HG02623 (cell line): Measurements from ENCODE around the gene RHOT1.
"Not testable (repeated sequence)": the region's sequence is repeated elsewhere in the genome, so short reads cannot be mapped to it uniquely, and the experiment has no call there.

Source experiments
- ATAC-seq: cut with Tn5 transposase; IDR thresholded peaks from one replicate; pipeline ENCODE4 v1.9.1; 2021; ENCODE audit warnings: moderate library complexity; ENCODE audit not compliant: unreplicated experiment

The RHOT1 gene

DNA sequence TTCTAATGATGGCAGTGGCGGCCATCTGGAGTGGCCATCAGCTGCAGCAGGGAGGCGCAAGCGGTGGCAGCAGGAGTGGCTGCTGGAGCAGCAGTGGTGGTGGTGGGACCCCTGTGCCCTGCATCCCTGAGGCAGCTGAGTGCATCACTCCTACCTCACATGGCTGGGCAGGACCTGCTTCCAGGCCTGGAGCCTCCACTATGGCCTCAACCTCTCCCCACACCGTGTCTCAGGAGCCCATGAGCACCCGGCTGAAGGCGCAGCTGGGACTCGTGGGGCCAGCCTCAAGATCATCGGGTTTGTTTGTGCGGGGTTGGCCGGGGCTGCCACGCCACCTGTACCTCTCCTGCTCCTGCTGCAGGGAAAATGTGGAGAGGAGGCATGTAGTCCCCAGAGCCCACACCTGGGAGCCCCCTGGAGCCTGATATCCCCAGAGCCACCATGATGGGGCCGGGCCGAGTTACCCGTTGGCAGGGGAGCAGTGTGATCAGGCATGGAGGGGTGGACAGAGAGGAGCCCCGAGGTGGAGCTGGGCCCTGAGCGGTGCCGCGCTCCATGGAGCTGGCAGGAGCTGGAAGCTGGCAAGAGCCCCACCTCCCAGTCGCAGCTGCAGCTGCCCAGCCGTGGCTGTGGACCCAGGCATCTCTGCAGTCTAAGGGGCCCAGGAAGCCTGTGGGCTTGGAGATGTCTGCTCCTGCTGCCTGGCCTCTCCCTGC lies 16.7 kb downstream of the RHOT1 start:
- no peak for ATAC-seq

DNA sequence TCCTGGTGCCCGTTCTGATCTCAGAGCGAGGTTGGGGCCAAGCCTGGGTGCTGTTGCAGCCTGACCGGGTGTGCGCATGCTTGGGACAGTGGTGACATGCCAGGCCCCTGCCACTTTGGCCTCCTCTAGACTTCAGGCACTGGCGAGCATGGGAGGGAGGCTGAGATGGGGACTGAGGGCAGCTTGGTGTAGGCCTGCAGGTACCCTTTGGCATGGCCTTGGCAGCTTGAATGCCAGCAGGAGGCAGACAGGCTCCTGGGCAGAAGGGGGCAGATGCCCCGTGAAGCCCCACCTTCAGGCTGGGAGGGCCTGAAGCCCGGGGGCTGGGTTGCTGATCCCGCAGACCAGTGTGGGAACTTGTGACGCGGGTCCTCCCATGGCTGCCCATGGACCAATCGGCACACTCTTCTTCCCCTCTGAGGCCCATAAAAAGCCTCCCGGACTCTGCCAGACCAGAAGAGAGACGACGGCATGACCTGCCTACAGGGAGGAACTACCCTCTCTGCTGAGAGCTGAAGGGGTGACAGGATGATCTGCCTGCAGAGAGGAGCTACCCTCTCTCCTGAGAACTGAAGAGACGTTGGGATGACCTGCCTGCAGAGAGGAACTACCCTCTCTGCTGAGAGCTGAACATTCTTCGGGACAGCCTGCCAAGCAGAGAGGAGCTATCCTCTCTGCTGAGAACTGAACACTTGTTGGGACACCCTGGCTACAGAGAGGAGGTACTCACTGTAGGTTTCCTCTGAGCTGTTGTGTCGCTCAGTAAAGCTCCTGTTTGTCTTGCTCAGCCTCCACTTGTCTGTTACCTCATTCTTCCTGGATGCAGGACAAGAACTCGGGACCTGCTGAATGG lies 17.5 kb downstream of the RHOT1 start:
- ATAC-seq: no peak

DNA sequence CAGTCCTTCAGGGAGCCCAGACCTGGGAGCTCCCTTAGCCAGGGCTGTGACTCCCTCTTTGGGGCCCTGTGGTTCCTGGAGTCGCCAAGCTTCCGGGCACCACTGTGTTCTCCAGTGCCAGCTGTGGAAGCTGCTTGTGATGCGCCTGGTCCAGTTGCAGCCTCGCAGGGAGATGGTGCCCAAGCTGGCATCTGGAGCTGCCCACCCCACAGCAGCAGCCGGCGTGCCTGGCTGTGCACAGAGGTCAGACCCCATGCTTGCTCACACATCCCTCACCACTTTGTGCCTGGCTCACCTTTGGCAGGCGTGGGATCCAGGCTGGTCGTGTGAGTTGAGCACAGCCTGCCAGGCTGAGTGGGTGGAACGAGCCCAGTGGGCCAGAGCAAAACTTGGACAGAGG lies 18.2 kb downstream of the RHOT1 start:
- ATAC-seq: no peak

DNA sequence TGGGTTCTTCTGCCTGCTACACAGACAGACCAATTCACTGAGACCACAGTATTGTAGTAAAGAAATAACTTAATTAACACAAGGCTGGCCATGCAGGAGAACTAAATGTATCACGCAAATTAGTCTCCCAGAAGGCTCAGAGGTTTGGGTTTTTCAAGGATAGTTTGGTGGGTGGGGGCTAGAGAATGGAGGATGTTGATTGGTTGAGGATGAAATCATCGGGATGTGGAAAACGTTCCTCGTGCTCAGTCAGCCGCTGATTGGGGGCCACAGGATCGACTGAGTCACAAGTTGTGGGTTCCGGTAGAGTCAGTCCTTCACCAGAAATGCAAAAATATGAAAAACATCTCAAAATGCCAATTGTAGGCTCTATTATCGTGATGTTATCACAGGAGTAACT lies 18.7 kb downstream of the RHOT1 start:
- ATAC-seq: no peak

DNA sequence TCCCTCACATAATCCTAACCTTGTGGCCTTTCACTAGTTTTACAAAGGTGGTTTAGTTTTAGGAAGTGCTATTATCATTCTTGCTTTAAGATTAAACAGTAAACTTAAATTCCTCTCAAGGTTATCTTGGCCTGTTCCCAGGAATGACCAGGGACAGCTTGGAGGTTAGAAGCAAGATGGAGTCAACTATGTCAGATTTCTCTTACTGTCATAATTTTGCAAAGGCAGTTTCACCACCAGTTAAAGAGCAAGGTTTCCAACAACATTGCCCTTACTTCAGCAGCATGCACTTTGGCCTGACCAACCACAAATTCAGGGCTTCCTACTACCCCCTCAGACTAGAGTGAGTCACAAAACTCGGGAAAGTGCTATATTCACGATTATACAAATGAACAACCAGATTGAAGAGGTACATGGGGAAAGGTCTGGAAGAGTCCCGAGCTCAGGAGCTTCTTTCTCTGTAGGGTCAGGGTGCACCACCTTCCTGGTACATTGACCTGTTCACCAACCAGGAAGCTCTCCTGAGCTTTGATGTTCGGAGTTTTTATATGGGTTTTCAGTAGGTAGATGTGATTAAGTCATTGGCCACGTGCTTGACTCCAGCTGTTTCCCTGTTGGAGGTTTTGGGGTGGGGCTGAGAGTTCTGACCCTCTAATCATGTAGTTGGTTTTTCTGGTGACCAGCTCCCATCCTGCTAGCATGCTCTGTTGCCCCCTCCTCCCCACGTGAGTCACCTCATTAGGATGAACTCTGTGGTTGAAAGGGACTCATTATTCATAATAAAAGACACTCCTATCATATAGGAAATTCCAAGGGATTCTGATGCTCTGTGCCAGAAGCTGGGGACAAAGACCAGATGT lies 19.4 kb downstream of the RHOT1 start:
- no peak for ATAC-seq

DNA sequence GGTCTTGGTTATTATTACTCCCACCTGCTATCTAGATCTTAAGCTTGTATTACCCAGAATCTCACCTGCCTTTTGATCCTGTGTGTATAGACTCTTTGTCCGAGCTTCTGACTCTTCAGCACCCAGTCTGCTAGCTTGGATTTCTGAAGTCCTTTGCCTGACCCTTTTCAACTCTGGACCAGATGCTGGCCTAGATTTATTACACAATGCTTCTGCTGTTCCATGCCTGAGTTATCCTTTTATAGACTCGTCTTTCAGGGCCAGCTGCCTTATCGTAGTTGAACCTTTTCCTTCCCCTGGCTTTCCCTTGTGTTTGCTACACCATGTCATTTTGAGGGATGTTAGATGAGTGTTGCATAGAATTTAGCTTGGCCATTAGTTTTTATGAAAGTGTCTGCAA lies 32.6 kb downstream of the RHOT1 start:
- no peak for ATAC-seq

DNA sequence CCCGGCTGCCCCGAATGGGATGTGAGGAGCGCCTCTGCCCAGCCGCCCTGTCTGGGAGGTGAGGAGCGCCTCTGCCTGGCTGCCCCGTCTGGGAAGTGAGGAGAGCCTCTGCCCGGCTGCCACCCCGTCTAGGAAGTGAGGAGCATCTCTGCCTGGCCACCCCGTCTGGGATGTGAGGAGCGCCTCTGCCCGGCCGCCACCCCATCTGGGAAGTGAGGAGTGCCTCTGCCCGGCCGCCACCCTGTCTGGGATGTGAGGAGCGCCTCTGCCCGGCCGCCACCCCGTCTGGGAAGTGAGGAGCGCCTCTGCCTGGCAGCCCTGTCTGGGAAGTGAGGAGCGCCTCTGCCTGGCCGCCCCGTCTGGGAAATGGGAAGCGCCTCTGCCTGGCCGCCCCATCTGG lies 36.4 kb downstream of the RHOT1 start:
- ATAC-seq: not testable (repeated sequence)

DNA sequence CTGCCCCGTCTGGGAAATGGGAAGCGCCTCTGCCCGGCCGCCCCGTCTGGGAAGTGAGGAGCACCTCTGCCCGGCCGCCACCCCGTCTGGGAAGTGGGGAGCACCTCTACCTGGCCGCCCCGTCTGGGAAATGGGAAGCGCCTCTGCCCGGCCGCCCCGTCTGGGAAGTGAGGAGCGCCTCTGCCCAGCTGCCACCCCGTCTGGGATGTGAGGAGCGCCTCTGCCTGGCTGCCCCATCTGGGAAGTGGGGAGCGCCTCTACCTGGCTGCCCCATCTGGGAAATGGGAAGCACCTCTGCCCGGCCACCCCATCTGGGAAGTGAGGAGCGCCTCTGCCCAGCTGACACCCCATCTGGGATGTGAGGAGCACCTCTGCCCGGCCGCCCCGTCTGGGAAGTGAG lies 36.8 kb downstream of the RHOT1 start:
- ATAC-seq: not testable (repeated sequence)

DNA sequence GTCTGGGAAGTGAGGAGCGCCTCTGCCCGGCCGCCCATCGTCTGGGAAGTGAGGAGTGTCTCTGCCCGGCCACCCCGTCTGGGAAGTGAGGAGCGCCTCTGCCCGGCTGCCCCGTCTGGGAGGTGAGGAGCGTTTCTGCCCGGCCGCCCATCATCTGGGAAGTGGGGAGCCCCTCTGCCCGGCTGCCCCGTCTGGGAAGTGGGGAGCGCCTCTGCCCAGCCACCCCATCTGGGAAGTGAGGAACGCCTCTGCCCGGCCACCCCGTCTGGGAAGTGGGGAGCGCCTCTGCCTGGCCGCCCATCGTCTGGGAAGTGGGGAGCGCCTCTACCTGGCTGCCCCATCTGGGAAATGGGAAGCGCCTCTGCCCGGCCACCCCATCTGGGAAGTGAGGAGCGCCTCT lies 37.2 kb downstream of the RHOT1 start:
- not testable (repeated sequence) for ATAC-seq

DNA sequence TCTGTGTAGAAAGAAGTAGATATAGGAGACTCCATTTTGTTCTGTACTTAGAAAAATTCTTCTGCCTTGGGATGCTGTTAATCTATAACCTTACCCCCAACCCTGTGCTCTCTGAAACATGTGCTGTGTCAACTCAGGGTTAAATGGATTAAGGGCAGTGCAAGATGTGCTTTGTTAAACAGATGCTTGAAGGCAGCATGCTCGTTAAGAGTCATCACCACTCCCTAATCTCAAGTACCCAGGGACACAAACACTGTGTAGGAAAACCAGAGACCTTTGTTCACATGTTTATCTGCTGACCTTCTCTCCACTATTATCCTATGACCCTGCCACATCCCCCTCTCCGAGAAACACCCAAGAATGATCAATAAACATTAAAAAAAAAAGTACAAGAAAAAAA lies 38.0 kb downstream of the RHOT1 start:
- ATAC-seq: not testable (repeated sequence)

DNA sequence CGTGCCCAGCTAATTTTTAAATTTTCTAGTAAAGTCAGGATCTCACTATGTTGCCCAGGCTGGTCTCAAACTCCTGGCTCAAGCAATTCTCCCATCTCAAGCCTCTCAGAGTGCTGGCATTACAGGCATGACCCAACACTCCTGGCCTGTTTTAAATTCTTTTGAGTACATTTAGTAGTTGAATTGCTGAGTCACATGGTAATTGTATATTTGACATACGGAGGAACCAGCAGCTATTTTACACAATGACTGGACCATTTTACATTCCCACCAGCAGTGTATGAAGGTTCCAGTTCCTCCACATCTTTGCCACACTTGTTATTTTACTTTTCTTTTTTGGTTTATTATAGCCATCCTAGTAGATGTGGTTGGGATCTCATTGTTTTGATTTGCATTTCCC lies 43.6 kb downstream of the RHOT1 start:
- ATAC-seq: no peak

DNA sequence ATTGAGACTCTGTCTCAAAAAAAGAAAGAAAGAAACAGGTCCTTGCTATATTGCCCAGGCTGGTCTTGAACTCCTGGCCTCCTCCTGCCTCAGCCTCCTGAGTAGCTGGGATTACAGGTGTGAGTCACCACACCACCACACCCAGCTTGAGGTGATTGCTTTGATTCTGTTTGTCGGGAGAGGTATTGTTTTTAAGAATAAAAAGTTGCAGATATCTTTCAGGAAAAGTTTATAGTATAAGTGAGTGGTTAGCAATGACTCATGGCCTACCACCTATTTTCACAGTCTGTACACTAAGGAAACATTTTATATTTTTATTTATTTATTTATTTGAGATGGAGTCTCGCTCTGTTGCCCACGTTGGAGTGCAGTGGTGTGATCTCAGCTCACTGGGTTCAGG lies 45.0 kb downstream of the RHOT1 start:
- ATAC-seq: no peak

DNA sequence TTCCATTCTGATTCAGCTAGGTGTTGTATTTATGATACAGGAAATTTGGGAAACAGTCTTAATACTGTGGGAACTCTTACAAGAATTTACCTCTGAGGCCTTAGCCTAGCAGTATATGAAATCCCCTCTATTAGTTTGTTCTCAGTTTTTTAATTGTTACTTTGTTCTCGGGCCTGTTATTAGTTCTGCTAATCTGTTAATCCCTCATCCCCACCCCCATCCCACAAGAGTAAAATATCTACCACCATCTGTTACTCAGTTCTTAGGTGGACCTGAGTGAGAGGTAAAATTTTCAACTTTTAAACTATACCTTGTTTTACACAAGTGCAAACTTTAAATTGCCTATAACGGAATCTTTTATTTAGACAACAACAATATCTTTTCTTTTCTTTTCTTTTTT lies 47.0 kb downstream of the RHOT1 start:
- ATAC-seq: no peak

DNA sequence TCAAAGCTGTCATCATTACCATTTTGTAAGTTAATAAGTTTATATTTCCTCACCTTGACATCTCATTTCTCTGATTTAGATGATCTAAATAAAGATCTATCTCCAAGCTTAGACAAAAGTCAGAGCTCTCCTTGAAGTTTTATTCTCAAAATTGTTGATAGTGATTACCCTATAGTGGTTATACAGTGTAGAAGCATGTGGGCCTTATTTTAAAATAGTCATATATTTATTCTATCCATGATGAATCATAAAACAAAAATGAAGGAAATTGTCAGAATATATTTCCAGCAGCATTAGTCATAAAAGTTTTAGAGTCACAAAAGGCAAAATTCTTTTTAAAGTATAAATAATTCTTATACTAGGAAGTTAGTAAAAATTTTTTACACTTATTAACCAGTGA lies 49.0 kb downstream of the RHOT1 start:
- ATAC-seq: no peak

DNA sequence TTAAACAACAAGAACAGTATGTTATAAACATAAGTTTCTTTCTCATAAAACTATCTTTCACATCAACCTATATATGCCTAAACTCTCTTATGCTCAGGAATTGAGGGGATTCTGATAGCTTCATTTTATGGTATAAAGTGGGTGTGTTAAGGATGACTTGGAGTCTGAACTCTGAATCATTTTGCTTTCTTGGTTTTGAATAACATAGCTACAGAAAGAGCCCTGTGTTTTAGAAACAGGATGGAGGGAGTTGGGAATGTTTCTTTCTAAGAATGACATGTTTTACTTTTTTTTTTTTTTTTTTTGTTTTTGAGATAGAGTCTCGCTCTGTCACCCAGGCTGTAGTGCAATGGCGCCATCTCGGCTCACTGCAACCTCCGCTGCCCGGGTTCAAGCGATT lies 50.1 kb downstream of the RHOT1 start:
- ATAC-seq: no peak

DNA sequence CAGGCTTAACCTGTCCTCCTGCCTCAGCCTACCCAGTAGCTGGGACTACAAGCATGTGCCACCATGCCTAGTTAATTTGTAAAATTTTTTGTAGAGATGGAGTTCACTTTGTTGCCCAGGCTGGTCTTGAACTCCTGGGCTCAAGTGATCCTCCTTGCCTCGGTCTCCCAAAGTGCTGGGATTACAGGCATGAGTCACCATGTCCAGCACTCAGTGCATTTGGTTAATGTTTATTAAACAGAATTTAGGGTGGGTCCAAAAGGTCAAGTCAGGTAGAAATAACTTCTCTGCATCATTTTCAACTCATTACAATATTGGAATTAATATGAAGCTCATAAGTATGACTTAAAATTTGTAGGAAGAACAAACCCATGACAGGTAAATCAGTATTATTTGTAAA lies 55.7 kb downstream of the RHOT1 start:
- ATAC-seq: no peak

DNA sequence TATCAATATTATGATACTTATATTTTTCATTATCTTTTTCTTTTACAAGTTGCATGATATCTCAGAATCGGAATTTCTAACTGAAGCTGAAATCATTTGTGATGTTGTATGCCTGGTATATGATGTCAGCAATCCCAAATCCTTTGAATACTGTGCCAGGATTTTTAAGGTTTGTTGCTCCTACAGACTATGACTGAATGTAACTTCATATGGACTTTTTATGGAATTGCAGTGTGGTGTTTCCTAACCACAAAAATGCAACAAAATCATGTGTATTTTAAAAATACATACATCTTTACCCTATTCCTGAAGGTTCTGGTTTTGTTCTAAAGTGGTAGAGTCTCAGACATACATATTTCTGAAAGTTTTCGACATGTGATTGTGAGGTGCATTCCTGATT lies 64.6 kb downstream of the RHOT1 start:
- no peak for ATAC-seq

DNA sequence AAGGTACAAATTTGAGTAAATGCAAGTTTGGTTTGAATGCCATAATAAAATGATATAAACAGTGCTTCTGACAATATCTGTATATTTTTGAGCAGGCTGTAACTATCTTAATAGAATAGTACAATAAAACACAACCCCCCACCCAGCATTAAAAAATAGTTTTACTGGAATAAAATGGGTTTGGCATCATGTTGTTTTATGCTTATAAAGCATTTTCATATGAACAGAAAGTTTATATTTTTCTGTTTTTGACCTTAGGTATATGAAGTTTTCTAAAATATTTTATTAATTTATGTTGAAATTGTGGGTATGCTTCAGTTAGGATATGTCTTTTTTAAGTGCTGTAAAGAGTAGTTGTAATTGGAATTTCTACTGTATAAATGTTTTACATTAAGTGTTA lies 66.1 kb downstream of the RHOT1 start:
- no peak for ATAC-seq

DNA sequence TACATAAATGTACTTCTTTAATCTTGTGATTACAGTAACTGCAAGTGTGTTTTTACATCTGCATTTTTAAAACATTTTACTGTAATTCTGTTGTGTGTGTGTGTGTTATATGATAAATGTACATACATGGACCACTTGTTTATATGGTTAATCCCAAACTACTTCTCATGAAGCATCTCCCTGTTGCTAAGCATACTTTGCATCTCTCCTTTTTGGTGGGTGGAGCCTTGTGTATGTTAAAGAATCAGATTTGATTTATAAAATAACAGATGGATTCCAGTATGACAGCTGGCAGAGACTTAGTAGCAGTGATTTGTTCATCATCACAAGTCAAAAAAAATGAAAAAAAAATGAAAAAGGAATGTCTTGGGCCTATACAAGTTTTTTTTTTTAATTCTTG lies 67.3 kb downstream of the RHOT1 start:
- ATAC-seq: no peak

DNA sequence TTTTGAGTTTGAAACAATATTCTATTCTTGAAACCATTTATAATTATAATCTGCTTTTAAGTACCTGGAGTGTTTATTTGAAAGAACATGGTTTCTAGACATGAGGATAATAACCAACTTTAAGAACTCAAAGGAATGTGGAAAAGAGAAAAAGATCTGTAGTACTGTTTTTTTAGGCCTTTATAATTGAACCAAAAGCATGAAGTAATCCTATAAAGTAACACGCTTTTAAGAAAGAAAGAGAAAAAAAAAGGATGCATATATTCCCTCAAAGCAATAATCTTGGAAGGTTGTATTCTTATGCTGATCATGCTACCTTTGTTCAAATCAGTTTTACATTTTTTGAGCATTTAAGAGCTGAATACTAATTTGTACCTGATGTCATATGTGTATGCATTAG lies 69.4 kb downstream of the RHOT1 start:
- ATAC-seq: no peak

DNA sequence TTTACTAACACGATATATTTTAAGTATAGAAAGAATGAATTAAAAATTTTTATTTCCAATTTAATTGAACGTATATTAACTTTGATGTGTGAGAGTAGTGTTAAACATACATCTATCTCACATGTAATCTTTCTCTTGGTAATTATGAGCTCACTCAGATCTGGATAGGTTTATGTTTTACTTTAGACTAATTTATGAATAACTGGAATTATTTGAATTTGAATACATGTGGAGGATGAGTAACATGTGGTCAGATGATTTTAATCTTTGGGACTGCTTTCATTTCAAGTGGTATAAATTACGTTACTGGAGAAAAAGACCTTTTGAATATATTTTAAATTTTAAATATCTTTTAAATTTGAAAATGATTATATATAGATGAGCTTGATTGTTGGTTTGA lies 73.4 kb downstream of the RHOT1 start:
- no peak for ATAC-seq

DNA sequence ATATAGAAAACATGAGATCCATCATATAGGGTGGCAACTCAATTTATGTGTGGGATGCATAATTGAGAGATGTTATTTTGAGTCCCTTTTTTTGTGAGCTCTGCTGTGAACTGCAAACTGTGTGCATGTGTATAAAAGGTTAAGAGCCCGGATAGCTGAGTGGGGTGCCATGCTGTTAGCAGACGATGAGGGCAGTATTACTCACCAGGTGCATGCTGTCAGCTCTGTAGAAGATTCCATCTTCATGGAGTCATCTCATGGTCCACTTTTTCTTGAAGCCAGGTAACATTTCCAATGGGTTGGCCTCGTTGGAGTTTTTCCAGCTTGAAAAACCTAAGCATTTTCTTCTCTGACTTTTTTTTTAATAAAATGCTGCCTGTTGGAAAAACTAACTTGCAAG lies 80.3 kb downstream of the RHOT1 start:
- ATAC-seq: no peak
